ENCODE measurements around the gene GUCY2D. TPM values are rescaled to one million over a fixed set of nuclear protein-coding genes. Genes with fewer than 3 reads are reported as not detected.
A peak's percentile ranks its signal among the peaks of the same experiment; 100 is the strongest.
"Not testable (repeated sequence)": the region's sequence is repeated elsewhere in the genome, so short reads cannot be mapped to it uniquely, and the experiment has no call there.

The GUCY2D gene
- polyA plus RNA-seq, 4 donors: 0.10 to 0.34 (median 0.18) TPM; not detected in 1

- no peak for DNase-seq (ENCODE audit: low read depth in 4 of 4, low spot score in 3 of 4)
Observed at GRCh38 chr17:8041249-8041928, 39.0 kb downstream of the GUCY2D start.

- DNase-seq (ENCODE audit: low read depth in 4 of 4, low spot score in 3 of 4): no peak
Observed at GRCh38 chr17:8041979-8042378, 39.6 kb downstream of the GUCY2D start.

- DNase-seq (ENCODE audit: low read depth in 4 of 4, low spot score in 3 of 4): no peak
Observed at GRCh38 chr17:8044819-8045810, 42.7 kb downstream of the GUCY2D start.

- no peak for DNase-seq (ENCODE audit: low read depth in 4 of 4, low spot score in 3 of 4)
Observed at GRCh38 chr17:8046306-8046928, 44.0 kb downstream of the GUCY2D start.

- DNase-seq (ENCODE audit: low read depth in 4 of 4, low spot score in 3 of 4): no peak
Observed at GRCh38 chr17:8046929-8047768, 44.7 kb downstream of the GUCY2D start.

GRCh38 chr17:8047769-8048110, 45.3 kb downstream of the GUCY2D start:
- DNase-seq (ENCODE audit: low read depth in 4 of 4, low spot score in 3 of 4): no peak

GRCh38 chr17:8048236-8048635, 45.8 kb downstream of the GUCY2D start:
- DNase-seq (ENCODE audit: low read depth in 4 of 4, low spot score in 3 of 4): no peak

GRCh38 chr17:8048736-8049135, 46.3 kb downstream of the GUCY2D start:
- no peak for DNase-seq (ENCODE audit: low read depth in 4 of 4, low spot score in 3 of 4)

GRCh38 chr17:8051831-8052230, 49.4 kb downstream of the GUCY2D start:
- DNase-seq (ENCODE audit: low read depth in 4 of 4, low spot score in 3 of 4): no peak

GRCh38 chr17:8052256-8053252, 50.1 kb downstream of the GUCY2D start:
- no peak for DNase-seq (ENCODE audit: low read depth in 4 of 4, low spot score in 3 of 4)

- no peak for DNase-seq (ENCODE audit: low read depth in 4 of 4, low spot score in 3 of 4)
Observed at GRCh38 chr17:8053600-8053999, 51.2 kb downstream of the GUCY2D start.

GRCh38 chr17:8055851-8056231, 53.4 kb downstream of the GUCY2D start:
- DNase-seq (ENCODE audit: low read depth in 4 of 4, low spot score in 3 of 4): no peak

- DNase-seq (ENCODE audit: low read depth in 4 of 4, low spot score in 3 of 4): no peak
Observed at GRCh38 chr17:8056232-8056975, 54.0 kb downstream of the GUCY2D start.

GRCh38 chr17:8056976-8057625, 54.7 kb downstream of the GUCY2D start:
- no peak for DNase-seq (ENCODE audit: low read depth in 4 of 4, low spot score in 3 of 4)

GRCh38 chr17:8057691-8058114, 55.3 kb downstream of the GUCY2D start:
- DNase-seq (ENCODE audit: low read depth in 4 of 4, low spot score in 3 of 4): peak in 2 of 4 donors; percentile 57 to 77

- DNase-seq (ENCODE audit: low read depth in 4 of 4, low spot score in 3 of 4): no peak
Observed at GRCh38 chr17:8059131-8059530, 56.7 kb downstream of the GUCY2D start.

GRCh38 chr17:8060274-8060673, 57.9 kb downstream of the GUCY2D start:
- no peak for DNase-seq (ENCODE audit: low read depth in 4 of 4, low spot score in 3 of 4)

- DNase-seq (ENCODE audit: low read depth in 4 of 4, low spot score in 3 of 4): not testable (repeated sequence)
Observed at GRCh38 chr17:8061851-8062250, 59.4 kb downstream of the GUCY2D start.
